NOMO-1 (cell line): ENCODE results near the gene MATR3.
"Not testable (repeated sequence)": the region's sequence is repeated elsewhere in the genome, so short reads cannot be mapped to it uniquely, and the experiment has no call there.

ENCODE experiments used
- DNase-seq, 2 experiments: peaks; one replicate each; lab custom pipeline; 2025; ENCODE audit not compliant: unreplicated experiment in 2 of 2; lab: John Stamatoyannopoulos, UW

MATR3 gene

GRCh38 chr5:139342423-139342723 is 48.8 kb downstream of the MATR3 start:
- DNase-seq: no peak

DNA sequence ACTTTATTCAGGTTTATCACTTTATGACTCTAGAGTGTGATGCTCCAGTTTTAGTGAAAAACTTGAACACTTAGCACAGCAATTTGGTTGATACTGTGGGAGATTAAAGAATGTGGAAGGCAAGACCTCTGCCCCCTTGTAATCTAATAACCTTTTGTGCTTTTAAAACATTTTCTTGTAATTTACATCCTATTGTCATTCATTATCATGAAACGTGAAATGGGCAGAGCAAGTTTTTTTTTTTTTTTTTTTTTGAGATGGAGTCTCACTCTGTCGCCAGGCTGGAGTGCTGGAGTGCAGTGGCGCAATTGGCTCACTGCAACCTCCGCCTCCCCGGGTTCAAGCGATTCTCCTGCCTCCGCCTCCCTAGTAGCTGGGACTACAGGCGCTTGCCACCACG is 49.9 kb downstream of the MATR3 start:
- DNase-seq: no peak

DNA sequence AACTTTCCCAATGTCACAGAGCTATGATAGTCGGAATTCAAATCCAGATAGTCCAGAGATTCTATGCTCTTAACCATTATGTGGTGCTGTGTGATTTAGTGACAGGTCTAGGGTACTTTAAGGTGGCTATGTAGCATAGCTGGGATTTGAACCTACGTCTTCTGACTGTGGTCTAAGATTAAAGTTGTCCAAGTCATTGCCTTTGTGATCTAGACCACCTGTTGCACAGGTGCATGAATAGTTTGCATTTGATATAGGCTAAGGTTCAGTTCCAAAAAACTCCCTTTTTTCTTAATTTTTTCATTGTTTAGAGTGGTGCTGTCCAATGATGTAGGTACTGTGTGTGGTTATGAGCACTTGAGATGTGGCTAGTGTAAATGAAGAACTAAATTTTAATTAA is 50.6 kb downstream of the MATR3 start:
- DNase-seq: no peak

DNA sequence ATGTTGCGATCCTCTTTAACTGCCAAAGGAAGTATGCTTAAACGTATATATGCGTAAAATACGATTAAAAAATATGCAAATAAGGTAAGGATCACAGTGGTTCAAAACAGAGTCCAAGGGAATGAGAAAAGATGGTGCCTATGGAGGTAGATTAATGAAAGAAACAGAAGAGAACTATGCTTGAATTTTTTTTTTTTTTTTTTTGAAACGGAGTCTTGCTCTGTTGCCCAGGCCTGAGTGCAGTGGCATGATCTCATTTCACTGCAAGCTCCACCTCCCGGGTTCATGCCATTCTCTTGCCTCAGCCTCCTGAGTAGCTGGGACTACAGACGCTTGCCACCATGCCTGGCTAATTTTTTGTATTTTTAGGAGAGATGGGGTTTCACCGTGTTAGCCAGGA is 51.9 kb downstream of the MATR3 start:
- not testable (repeated sequence) for DNase-seq

- DNase-seq: not testable (repeated sequence)
Measured at GRCh38 chr5:139347863-139348262, 54.3 kb downstream of the MATR3 start.

DNA sequence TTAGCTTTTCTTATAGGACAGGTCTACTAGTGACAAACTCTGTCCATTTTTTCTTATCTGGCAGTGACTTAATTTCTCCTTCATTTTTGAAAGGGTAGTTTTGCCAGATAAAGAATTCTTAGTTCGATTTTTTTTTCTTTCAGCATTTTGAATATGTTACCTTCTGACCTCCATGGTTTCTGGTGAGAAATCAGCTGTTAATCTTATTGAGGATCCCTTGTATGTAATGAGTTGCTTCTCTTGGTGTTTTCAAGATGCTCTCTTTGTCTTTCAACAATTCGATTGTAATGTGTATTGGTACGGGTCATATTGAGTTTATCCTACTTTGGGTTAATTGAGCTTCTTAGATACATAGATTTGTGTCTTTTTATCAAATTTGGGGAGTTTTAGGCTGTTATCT is 60.6 kb downstream of the MATR3 start:
- no peak for DNase-seq

DNA sequence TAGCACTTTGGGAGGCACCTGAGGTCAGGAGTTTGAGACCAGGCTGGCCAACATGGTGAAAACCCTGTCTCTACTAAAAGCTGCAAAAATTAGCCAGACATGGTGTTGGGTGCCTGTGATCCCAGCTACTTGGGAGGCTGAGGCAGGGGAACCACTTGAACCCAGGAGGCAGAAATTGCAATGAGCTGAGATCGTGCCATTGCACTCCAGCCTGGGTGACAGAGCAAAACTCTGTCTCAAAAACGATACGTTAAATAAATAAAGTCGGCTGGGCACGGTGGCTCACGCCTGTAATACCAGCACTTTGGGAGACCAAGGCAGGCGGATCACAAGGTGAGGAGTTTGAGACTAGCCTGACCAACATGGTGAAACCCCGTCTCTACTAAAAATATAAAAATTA is 62.4 kb downstream of the MATR3 start:
- DNase-seq: not testable (repeated sequence)

GRCh38 chr5:139358064-139358463 is 64.5 kb downstream of the MATR3 start:
- no peak for DNase-seq

GRCh38 chr5:139360384-139360783 is 66.8 kb downstream of the MATR3 start:
- no peak for DNase-seq

- no peak for DNase-seq
Measured at GRCh38 chr5:139361835-139362429, 68.4 kb downstream of the MATR3 start.

- DNase-seq: no peak
Measured at GRCh38 chr5:139363937-139364336, 70.4 kb downstream of the MATR3 start.

DNA sequence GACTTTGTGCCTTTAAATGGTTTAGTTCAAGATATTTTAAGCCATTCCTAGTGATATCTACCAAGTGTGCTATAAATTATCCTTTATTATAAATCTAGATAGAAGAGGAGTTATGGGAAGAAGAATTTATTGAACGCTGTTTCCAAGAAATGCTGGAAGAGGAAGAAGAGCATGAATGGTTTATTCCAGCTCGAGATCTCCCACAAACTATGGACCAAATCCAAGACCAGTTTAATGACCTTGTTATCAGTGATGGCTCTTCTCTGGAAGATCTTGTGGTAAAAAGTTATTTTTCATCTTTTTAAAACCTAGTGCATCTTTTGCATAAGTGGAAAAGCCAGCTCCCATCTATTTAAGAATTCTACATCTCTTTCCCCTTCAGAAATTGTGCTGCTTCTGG is 70.9 kb downstream of the MATR3 start:
- no peak for DNase-seq

- DNase-seq: no peak
Measured at GRCh38 chr5:139368613-139369012, 75.1 kb downstream of the MATR3 start.

DNA sequence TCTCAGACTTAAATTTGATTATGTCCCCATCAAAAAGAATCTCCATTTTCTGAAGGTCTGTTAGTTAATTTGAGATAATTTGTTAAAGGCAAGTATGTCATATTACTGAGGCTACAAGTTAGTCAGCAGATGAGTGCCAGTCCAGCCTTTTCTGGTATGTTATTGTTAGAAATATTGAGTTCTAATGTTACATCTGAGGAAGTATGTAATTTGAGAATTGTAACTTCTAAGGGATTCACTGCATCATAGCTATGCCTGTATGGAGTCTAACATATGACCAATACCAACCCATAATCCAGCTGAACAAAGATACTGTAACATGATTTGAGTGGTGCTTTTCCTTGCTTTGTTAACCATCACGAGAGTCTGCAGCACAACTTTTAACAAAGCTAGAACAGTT is 75.6 kb downstream of the MATR3 start:
- no peak for DNase-seq

DNA sequence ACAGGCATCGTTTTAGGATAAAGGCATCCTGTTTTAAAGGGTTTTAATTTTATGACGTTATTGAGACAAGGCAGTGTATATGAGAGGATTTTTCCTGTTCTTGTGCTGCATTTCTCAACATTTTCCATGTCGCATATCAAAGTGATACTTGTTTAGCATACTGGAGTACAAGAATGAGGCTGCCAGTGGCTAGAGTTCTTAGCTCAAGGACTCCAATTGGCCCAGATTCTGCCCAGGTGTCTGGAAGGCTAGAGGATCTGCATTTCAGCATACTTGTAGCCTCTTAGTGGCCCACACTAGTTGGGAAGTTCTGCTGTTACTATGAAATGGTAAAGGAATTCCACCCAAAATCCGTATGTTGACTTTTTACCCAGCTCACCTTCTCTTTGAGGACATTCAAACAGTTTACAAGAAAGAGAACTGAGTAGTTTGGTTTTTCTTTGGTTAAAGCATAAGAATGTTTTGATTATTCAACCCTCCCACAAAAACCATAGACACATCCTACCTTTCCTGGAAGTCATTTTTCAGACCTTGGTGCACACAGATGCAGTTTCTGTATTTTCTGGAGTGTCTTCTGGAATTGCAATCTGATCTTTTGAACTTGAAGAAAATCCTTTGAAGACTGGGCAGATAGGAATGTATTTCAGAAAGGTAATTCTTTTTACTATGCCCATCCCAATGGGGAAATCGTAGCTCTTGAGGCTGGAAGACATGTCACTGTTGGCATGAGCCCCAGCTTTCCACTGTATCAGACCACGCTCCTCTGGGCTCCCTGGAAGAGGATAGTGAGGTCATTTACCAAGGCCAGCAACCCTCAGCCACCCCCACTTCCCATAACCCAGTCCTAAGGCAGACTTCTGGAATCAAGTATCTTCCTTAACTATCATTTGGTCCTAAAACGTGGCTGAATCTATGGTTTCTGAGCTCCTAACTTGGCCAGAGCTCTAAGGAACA is 78.2 kb downstream of the MATR3 start:
- no peak for DNase-seq

- no peak for DNase-seq
Measured at GRCh38 chr5:139374909-139375308, 81.4 kb downstream of the MATR3 start.

DNA sequence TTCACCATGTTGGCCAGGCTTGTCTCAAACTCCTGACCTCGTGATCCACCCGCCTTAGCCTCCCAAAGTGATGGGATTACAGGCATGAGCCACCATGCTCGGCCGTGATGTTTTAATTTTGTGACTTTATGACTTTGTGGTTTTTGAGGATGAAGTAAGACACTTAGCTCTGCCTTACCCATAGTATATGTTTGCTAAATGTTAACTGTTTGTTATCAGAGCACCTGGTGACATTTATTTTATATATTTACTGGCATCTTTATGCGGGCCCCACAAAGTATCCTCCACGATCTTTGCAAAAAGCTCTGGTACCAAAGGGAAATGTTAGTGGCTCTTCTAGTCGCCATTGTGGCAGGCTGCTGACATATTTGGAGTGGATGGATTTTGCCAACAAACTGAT is 82.8 kb downstream of the MATR3 start:
- DNase-seq: no peak

- no peak for DNase-seq
Measured at GRCh38 chr5:139377226-139377625, 83.7 kb downstream of the MATR3 start.

GRCh38 chr5:139378101-139378825 is 84.7 kb downstream of the MATR3 start:
- no peak for DNase-seq

- no peak for DNase-seq
Measured at GRCh38 chr5:139378941-139379361, 85.4 kb downstream of the MATR3 start.

DNA sequence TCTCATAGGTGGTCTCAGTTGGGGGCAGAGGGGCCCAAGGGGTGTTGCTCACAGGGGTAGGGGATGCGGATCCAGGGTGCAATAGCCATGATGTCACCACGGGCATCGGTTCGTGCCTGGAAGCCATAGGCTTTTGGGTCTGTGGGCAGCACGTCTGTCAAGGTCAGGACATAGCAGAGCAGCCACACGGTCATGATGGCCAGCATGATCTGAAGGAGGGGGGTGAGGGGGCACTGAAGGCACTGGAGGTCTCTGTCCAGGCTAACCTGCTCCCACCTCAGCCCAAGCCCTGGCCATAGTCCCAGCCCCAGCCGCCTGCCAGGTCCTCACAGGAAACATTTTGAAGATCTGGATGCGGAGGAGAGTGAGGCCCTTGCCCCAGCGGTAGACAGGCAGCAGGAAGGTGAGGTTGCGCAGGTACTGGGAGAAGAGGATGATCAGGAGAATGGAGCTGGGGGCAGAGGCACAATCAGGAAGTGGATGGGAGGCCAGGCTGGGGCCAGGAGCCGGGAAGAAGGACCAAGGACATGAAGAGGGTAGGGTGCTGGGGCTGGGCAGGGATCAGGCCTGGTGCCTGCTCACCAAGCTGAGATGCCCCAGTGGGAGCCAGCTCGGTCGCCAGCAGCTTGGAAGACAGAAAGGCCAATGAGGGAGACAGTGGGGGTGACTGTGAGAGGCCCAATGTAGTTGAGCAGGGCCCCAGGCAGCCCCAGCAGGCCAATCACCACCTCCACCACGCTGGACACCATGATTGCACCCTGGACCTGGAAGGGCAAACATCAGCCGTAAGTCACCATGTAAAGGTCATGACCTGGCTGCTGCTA is 86.3 kb downstream of the MATR3 start:
- no peak for DNase-seq
